HL-60 (cell line): ENCODE measurements around the gene LORICRIN.

Experiments
- CTCF ChIP-seq: IDR thresholded peaks from one replicate; pipeline ENCODE4 v1.5.1; 2011; ENCODE audit warnings: low read length, control low read depth, inconsistent platforms; ENCODE audit not compliant: insufficient read depth
- GABPA ChIP-seq: IDR thresholded peaks from 2 replicates; pipeline ENCODE4 v1.6.1; 2012; ENCODE audit warnings: low read depth
- POLR2AphosphoS5 ChIP-seq: IDR thresholded peaks from 2 replicates; pipeline ENCODE4 v1.6.1; 2012; ENCODE audit warnings: low read depth
- SPI1 ChIP-seq: IDR thresholded peaks from 2 replicates; pipeline ENCODE4 v1.6.1; 2012; ENCODE audit warnings: low read depth, mild to moderate bottlenecking, borderline replicate concordance

- TF ChIP-seq POLR2AphosphoS5 (no peak), CTCF (no peak), SPI1 (no peak), GABPA (no peak)
Observed at GRCh38 chr1:153217212-153217611, 42.3 kb upstream of the LORICRIN start, which contains the start of gene PRR9.
